GM19351 (cell line): ENCODE data around the gene SYNPR.

Source experiments
- ATAC-seq: cut with Tn5 transposase; IDR thresholded peaks from one replicate; pipeline ENCODE4 v1.9.1; 2021; ENCODE audit warnings: mild to moderate bottlenecking, moderate library complexity; ENCODE audit not compliant: unreplicated experiment

Gene SYNPR

GRCh38 chr3:63462732-63463131, 184.6 kb downstream of the SYNPR start:
- ATAC-seq = no peak

GRCh38 chr3:63467392-63467791, 189.3 kb downstream of the SYNPR start:
- no peak for ATAC-seq

DNA sequence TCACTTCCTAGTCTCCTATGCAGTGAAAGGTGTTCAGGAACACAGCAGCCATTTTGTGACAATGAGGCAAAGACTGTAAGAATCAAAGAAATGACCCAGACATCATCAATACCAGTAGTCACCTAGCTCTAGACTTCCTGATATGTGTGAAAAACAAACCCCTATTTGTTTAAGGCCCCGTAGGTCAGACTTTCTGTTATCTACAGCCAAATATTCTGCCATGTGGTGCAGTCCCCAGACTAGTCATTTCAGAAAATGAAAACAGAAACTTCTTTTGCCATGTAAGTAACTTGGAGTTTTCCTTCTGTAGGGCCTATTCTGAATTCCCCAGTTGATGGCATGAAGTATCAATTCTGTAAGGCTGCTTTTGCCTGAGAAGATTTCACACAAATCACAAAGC, 192.6 kb downstream of the SYNPR start:
- peak; percentile 58 for ATAC-seq

GRCh38 chr3:63471781-63472180, 193.7 kb downstream of the SYNPR start:
- no peak for ATAC-seq

GRCh38 chr3:63473641-63474166, 195.6 kb downstream of the SYNPR start:
- ATAC-seq = no peak

GRCh38 chr3:63474828-63475518, 196.9 kb downstream of the SYNPR start:
- ATAC-seq = no peak

GRCh38 chr3:63477494-63478129, 199.5 kb downstream of the SYNPR start:
- no peak for ATAC-seq

DNA sequence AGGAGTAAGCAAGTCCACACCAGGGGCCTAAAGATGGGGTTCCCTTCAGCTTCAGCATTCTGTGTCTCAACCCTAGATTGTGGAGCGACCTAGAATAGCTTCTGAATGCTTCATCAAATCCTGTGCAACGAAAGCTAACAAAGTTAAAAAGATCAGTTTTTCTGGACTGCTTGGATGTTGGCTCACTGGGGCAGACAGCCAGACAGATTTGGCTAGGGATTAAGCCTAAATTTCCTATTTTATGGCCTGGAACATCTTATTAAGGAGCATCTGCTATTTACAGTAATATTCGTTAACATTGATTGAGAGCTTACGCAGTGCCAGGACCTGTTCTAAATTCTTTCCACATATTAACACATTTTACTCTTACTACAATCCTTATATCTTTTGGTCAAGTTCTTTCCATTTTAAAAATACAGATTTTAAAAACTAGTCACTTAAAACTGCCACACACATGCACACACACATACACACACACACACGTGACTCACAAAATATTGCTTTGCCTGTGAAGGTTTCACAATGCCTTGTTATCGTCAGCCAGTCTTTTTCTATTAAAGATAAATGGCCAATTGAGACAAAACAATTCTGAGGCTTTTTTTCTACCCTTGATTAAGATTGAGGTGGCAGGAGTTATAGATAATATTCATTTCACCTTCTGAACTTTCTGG, 201.0 kb downstream of the SYNPR start:
- no peak for ATAC-seq

- no peak for ATAC-seq
Observed at GRCh38 chr3:63479661-63480035, 201.5 kb downstream of the SYNPR start.

- no peak for ATAC-seq
Observed at GRCh38 chr3:63481627-63482026, 203.5 kb downstream of the SYNPR start.

GRCh38 chr3:63482341-63482740, 204.2 kb downstream of the SYNPR start:
- ATAC-seq = no peak

GRCh38 chr3:63492464-63492863, 214.4 kb downstream of the SYNPR start:
- no peak for ATAC-seq

- ATAC-seq = no peak
Observed at GRCh38 chr3:63493101-63493500, 215.0 kb downstream of the SYNPR start.

GRCh38 chr3:63494646-63495045, 216.5 kb downstream of the SYNPR start:
- ATAC-seq = no peak

DNA sequence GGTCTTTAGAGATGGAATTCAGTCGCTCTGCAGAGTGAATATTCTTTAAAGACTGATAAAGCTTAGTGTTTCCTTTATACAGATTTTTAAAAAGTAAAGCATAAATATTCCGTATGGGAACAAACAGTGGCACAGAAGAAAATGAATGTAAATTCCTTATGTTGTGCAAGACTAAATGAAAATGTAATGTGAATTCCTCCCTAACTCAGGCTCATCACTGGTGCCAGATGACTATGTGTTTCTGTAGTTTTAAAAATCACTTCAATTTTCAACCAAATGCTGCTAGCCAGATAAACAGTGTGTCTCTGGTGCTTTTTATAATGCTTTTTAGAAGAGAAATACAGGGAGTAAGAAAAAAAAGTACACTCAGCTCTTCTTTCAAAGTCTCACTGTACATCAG, 219.5 kb downstream of the SYNPR start:
- ATAC-seq = no peak

GRCh38 chr3:63500196-63500595, 222.1 kb downstream of the SYNPR start:
- ATAC-seq = no peak

GRCh38 chr3:63508305-63508704, 230.2 kb downstream of the SYNPR start:
- no peak for ATAC-seq

DNA sequence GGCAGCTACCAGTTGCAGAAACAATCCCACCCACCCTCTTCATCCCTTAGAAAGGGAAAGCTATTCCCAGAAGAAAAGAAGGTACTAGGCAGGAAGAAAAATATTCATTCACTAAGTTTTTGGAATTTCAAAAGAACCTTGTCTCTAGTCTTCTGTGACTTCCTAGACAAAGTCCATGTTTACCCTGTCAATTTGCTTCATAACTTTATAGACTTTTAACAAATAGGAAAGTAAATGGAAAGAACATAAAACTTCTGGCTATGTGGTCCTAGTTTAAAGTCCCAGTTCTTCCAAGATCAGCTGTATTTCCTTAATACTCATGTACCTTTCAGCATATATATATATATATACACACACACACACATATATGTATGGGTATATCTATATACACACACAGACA, 230.7 kb downstream of the SYNPR start:
- ATAC-seq = no peak

GRCh38 chr3:63513791-63514190, 235.7 kb downstream of the SYNPR start:
- no peak for ATAC-seq

DNA sequence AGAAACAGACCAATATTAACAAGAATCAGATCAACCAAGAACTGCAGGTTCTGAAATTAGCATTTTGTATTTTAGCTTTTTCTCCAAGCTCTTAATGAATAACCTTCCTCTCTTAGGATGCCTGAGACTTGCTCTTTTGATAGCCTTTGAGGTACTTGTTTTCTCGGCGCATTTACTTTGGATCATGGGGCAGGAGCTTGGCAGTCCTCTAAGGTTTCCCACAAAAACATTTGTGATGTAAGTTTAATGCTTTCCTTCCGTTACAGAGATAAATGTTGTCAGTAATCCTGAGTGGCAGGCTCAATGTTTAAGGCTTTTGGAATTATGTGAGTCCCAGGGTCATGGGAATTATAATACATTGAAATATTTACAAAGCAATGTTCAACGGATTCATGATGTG, 236.6 kb downstream of the SYNPR start:
- no peak for ATAC-seq

GRCh38 chr3:63519426-63519825, 241.3 kb downstream of the SYNPR start:
- no peak for ATAC-seq

DNA sequence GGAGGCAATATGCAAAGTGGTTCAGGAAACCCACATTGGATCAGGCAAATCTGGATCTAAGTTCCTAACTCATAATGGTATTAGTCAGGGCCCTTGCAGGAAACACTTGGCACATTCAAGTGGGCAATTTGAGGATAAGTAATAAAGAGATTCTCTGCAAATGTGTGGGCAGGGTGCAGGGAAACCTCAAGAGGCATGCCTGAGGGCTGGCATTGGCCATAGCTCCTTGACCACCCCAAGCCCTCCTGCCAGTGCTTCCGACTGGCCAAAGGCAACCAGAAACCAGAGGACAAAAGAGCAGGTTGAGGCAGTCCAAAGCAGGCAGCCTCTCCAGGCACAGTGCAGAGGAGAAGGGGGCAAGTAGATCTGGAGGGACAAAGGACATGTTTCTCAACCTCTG, 243.5 kb downstream of the SYNPR start:
- no peak for ATAC-seq
